GM12878 (cell line): ENCODE measurements around the gene GLA. TPM values are rescaled to one million over a fixed set of nuclear protein-coding genes. Genes with fewer than 3 reads are reported as not detected.

Experiments
- CUX1 ChIP-seq: IDR thresholded peaks from 2 replicates; pipeline ENCODE4 v1.6.1; 2012; ENCODE audit warnings: improper control_type of control experiment, low read depth, low read length; ENCODE audit not compliant: insufficient replicate concordance
- ESRRA ChIP-seq: IDR thresholded peaks from 2 replicates; pipeline ENCODE4 v1.6.1; 2012; ENCODE audit warnings: mild to moderate bottlenecking, low read length, improper control_type of control experiment
- HDAC6 ChIP-seq: fragments of 200-600 bp; sonication (generic); IDR thresholded peaks from one replicate; pipeline ENCODE4 v1.8.0; 2017; ENCODE audit warnings: antibody characterized with exemption; ENCODE audit not compliant: unreplicated experiment
- IRF4 ChIP-seq: IDR thresholded peaks from 2 replicates; pipeline ENCODE4 v1.6.1; 2011; ENCODE audit warnings: low read depth, low read length
- JUND ChIP-seq: IDR thresholded peaks from 2 replicates; pipeline ENCODE4 v1.6.1; 2012; ENCODE audit warnings: low read depth, mild to moderate bottlenecking, low read length, improper control_type of control experiment, moderate library complexity
- KAT2A ChIP-seq: conservative IDR thresholded peaks from 2 replicates; pipeline ENCODE4 v1.6.1; 2011; ENCODE audit warnings: low read depth, low read length; ENCODE audit not compliant: control insufficient read depth
- KDM1A ChIP-seq: fragments of 200-600 bp; sonication (generic); IDR thresholded peaks from 2 replicates; pipeline ENCODE4 v1.6.1; 2016; ENCODE audit warnings: borderline replicate concordance
- MEF2B ChIP-seq: fragments of 450-650 bp; IDR thresholded peaks from 2 replicates; pipeline ENCODE4 v1.6.1; 2018; ENCODE audit warnings: mild to moderate bottlenecking, moderate library complexity; ENCODE audit not compliant: partially characterized antibody, poor library complexity, severe bottlenecking
- MTA2 ChIP-seq: fragments of 450-650 bp; IDR thresholded peaks from 2 replicates; pipeline ENCODE4 v1.6.1; 2016; ENCODE audit warnings: low read depth, mild to moderate bottlenecking, moderate library complexity
- NFYA ChIP-seq: IDR thresholded peaks from 2 replicates; pipeline ENCODE4 v1.6.1; 2011; ENCODE audit warnings: low read depth, mild to moderate bottlenecking, low read length, improper control_type of control experiment, borderline replicate concordance
- NR2C1 ChIP-seq: fragments of 450-650 bp; IDR thresholded peaks from 2 replicates; pipeline ENCODE4 v1.6.1; 2017; ENCODE audit warnings: antibody characterized with exemption, mild to moderate bottlenecking, moderate library complexity
- PAX8 ChIP-seq: fragments of 450-650 bp; IDR thresholded peaks from 2 replicates; pipeline ENCODE4 v1.6.1; 2017; ENCODE audit warnings: mild to moderate bottlenecking, moderate library complexity
- PML ChIP-seq: IDR thresholded peaks from 2 replicates; pipeline ENCODE4 v1.6.1; 2012; ENCODE audit warnings: low read length, inconsistent platforms
- RAD51 ChIP-seq: fragments of 450-650 bp; IDR thresholded peaks from 2 replicates; pipeline ENCODE4 v1.6.1; 2016; ENCODE audit warnings: moderate library complexity, mild to moderate bottlenecking, inconsistent platforms
- RB1 ChIP-seq: fragments of 450-650 bp; formaldehyde crosslinking; IDR thresholded peaks from 2 replicates; pipeline ENCODE4 v1.6.1; 2017; ENCODE audit warnings: mild to moderate bottlenecking, borderline replicate concordance
- RELB ChIP-seq: fragments of 450-650 bp; IDR thresholded peaks from 2 replicates; pipeline ENCODE4 v1.6.1; 2017; ENCODE audit warnings: low read depth, mild to moderate bottlenecking, moderate library complexity
- SMAD1 ChIP-seq: fragments of 450-650 bp; IDR thresholded peaks from 2 replicates; pipeline ENCODE4 v1.6.1; 2018; ENCODE audit warnings: mild to moderate bottlenecking, low read depth; ENCODE audit not compliant: partially characterized antibody
- SMAD5 ChIP-seq: IDR thresholded peaks from 2 replicates; pipeline ENCODE4 v1.6.1; 2016; ENCODE audit warnings: antibody characterized with exemption, low read depth
- SMARCA5 ChIP-seq: fragments of 450-650 bp; IDR thresholded peaks from 2 replicates; pipeline ENCODE4 v1.6.1; 2017; ENCODE audit warnings: mild to moderate bottlenecking
- SP1 ChIP-seq: IDR thresholded peaks from one replicate; pipeline ENCODE4 v1.6.1; 2011; ENCODE audit warnings: low read depth, low read length
- SPI1 ChIP-seq: IDR thresholded peaks from 2 replicates; pipeline ENCODE4 v1.6.1; 2011; ENCODE audit warnings: low read depth, mild to moderate bottlenecking, low read length, moderate library complexity, borderline replicate concordance; ENCODE audit not compliant: insufficient read depth
- USF2 ChIP-seq: IDR thresholded peaks from 2 replicates; pipeline ENCODE4 v1.6.1; 2011; ENCODE audit warnings: low read depth, low read length, improper control_type of control experiment, borderline replicate concordance
- polyA plus RNA-seq, 11 experiments: library from polyadenylated mRNA; depleted of rRNA in 4 of 11; unstranded in 6 of 11; stranded (reverse) in 5 of 11; fragments of >200 nt; fragmentation: Nextera tagmentation in 4 of 11; fragmentation: Illumina TruSeq in 1 of 11; extraction: Ambion mirVana in 4 of 11; extraction: Trizol in 1 of 11; gene quantifications; 1 replicate in 1 of 11; 2 replicates in 10 of 11; pipeline versions ENCODE4 v1.2.1 to v1.2.3, GENCODE V29; 2011 to 2016; ENCODE audit warnings: inconsistent platforms in 2 of 11, missing spikeins in 2 of 11, low read depth in 1 of 11
- total RNA-seq, 4 experiments: library from RNA; depleted of rRNA in 3 of 4; stranded (reverse); fragments of >200 nt in 3 of 4; fragmentation: Illumina TruSeq in 1 of 4; extraction: Trizol in 1 of 4; gene quantifications; 2 replicates each; pipeline versions ENCODE4 v1.2.1 to v1.2.3, GENCODE V29; 2013 to 2021
- TF ChIP-seq, protein P1 (sequence below): fragments of 450-650 bp; IDR thresholded peaks from 2 replicates; pipeline ENCODE4 v1.6.1; 2016; ENCODE audit warnings: mild to moderate bottlenecking

Gene GLA
- total and polyA plus RNA-seq, 10 of the 15 experiments (the other 5 are each of a cell fraction or from before 2014, with no cell fraction given) = 23.8 to 66.4 (median 29.1) TPM

- TF ChIP-seq SMAD1 (peak; percentile 53), NFYA (no peak; the same call in 1 of the 2 replicates), IRF4 (no peak), RB1 (no peak), CUX1 (no peak), KDM1A (no peak), SMAD5 (no peak), HDAC6 (no peak), NR2C1 (no peak), JUND (no peak), MEF2B (no peak), SMARCA5 (no peak), ESRRA (no peak), PAX8 (no peak), SP1 (peak; percentile 72), KAT2A (no peak), MTA2 (peak; percentile 41), RAD51 (peak; percentile 100), RELB (peak; percentile 94), USF2 (peak; percentile 98), SPI1 (peak; percentile 64; the same call in 1 of the 2 replicates), PML (peak; percentile 28; the same call in 1 of the 2 replicates)
- TF ChIP-seq, protein P1, sequence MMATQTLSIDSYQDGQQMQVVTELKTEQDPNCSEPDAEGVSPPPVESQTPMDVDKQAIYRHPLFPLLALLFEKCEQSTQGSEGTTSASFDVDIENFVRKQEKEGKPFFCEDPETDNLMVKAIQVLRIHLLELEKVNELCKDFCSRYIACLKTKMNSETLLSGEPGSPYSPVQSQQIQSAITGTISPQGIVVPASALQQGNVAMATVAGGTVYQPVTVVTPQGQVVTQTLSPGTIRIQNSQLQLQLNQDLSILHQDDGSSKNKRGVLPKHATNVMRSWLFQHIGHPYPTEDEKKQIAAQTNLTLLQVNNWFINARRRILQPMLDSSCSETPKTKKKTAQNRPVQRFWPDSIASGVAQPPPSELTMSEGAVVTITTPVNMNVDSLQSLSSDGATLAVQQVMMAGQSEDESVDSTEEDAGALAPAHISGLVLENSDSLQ = peak; percentile 88
These were observed at the start of gene GLA, which contains the start of gene HNRNPH2 (continued) for GRCh38 chrX:101407748-101408531.
